ENCODE results near the gene CDC25B.
A peak's percentile ranks its signal among the peaks of the same experiment; 100 is the strongest.
"Not testable (repeated sequence)": the region's sequence is repeated elsewhere in the genome, so short reads cannot be mapped to it uniquely, and the experiment has no call there.

The CDC25B gene

DNA sequence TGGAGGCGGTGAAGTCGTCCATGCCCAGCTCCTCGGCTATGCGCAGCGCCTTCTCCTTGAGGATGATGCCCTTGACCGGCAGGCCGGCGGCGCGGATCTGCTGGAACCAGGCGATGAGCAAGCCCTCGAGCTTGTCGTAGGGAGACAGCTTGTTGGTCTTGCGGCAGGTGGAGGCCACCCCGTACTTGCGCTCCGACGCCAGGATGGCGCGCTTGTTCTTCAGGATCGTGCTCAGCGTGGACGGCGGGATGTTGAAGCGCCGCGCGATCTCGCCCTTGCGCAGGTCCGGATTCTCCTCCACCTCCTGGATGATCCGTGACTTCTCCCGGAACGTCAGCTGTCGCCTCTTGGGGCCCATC lies 10.0 kb upstream of the CDC25B start:
- peak; percentile 38 for DNase-seq

DNA sequence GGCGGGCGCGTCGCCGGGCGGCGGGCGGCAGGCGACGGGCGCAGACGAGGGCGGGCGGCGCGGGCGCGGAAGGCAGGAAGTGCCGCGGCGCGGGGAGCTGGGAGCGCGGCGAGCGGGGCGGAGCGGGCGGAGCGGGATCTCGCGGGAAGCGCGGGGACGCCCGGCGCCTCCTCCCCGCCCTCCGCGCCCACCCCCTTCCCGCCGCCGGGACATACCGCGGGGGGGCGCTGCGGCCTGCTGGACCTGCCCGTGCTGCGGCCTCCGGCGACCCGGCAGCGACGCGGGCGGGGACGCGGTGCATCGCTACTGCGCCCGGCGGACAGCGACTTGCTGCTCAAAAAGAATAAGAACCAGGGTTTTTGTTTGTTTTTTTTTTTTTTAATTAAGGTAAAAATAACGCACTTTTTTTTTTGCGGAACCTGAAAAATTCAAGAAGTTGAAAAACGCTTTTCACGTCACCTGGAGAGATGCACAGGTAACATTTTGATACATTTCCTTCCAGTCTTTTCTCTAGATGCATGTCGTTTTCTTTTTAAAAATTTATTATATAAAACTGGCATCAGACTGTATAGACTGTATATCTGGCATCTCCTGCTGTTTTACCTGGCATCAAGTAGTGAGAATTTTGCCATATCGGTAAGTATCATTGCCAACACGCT lies 9.3 kb upstream of the CDC25B start, which contains the start of gene CENPB:
TSS of gene CENPB (minus strand) at position 76 of the 659 bp plus-strand sequence. CDS start 257 bp downstream, outside the sequence.
- DNase-seq, result peak; percentile 50

DNA sequence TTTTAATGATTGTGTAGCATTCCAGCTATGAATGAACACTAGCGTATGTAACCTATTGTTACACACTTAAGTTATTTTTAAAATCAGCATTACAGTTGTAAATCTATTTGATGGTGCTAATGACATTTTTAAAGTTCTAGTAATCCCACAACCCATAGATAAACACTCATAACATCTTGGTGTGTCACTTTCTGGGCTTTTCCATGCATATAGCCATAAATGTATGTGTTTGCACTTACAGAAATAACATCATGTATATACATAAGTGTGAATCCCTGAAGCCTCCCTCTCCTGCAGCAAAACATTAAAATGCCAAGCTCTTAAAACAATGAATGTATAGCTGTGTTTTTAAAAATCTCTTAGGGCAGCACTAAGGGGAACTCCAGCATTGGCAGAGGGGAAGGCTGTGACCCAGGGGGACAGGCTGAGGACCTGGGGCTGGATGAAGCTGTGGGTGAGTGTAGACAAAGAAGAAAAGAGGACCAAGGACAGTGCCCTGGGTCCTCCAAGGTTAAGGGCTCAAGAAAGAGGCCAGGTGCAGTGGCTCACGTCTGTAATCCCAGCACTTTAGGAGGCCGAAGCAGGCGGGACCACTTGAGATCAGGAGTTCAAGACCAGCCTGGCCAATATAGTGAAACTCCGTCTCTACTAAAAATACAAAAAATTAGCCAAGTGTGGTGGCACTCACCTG lies 8.6 kb upstream of the CDC25B start:
- no peak for DNase-seq

DNA sequence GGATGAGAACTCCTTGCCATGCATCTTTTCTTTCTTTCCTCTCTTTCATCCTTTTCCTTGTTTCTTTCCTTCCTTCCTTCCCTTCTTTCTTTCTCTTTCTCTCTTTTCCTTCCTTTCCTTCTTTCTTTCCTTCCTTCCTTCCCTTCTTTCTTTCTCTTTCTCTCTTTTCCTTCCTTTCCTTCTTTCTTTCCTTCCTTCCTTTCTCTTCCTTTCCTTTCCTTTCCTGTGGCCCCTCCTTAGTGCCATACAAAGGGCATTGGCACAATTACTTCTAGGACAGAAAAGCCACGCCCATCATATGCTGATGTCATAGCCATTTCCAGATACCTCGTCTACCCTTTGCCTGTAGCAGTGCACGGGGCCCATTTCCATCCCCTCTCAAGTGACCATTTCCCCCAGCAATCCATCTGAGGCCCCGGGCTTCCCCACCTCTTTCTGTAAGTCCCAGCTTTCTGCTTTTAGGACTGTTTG lies 7.4 kb upstream of the CDC25B start:
- DNase-seq, result no peak

DNA sequence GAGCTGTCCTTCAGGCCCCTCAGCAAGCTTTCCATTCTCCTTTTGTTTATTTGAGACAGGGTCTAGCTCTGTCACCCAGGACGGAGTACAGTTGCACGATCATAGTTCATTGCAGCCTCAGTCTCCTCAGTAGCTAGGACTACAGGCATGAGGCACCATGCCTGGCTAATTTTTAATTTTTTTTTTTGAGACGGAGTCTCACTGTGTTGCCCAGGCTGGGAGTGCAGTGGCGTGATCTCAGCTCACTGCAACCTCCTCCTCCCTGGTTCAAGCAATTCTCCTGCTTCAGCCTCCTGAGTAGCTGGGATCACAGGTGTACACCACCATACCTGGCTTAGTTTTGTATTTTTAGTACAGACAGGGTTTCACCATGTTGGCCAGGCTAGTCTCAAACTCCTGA lies 6.9 kb upstream of the CDC25B start:
- not testable (repeated sequence) for DNase-seq

DNA sequence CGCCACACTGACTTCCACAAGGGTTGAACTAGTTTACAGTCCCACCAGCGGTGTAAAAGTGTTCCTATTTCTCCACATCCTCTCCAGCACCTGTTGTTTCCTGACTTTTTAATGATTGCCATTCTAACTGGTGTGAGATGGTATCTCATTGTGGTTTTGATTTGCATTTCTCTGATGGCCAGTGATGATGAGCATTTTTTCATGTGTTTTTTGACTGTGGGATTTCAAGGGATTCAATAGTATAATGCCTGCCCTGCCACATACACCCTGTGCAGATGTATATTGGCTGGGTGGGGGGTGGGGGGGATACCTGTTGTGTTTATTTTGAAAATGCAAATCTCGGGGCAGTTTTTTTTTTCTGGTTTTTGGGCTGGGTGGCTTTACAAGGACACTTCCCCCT lies 1.9 kb upstream of the CDC25B start:
- DNase-seq, result not testable (repeated sequence)

DNA sequence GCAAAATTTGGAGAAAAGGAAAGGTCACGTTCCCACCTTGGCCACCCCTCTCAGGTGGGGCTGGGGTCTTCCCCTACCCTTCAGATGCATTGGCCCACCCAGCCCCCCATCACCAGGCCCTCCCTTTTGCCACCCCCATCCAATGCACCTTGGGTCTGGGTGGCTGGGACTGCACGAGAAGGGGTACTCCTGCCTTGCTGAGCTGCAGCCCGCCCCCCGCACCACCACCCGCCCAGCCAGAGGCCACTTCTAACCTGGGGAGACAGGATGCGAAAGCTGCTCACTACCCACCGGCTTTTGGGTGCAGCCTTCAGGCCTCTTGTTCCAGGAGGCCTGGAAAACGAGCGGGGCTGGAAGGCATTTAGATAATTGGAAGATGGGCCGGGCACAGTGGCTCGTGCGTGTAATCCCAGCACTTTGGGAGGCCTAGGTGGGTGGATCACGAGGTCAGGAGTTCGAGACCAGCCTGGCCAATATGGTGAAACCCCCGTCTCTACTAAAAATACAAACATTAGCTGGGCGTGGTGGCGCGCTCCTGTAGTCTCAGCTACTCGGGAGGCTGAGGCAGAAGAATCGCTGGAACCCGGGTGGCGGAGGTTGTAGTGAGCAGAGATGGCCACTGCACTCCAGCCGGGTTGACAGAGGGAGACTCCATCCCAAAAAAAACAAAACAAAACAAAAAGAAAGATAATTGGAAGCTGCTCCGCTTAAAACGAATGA lies 1.2 kb upstream of the CDC25B start:
- no peak for DNase-seq

DNA sequence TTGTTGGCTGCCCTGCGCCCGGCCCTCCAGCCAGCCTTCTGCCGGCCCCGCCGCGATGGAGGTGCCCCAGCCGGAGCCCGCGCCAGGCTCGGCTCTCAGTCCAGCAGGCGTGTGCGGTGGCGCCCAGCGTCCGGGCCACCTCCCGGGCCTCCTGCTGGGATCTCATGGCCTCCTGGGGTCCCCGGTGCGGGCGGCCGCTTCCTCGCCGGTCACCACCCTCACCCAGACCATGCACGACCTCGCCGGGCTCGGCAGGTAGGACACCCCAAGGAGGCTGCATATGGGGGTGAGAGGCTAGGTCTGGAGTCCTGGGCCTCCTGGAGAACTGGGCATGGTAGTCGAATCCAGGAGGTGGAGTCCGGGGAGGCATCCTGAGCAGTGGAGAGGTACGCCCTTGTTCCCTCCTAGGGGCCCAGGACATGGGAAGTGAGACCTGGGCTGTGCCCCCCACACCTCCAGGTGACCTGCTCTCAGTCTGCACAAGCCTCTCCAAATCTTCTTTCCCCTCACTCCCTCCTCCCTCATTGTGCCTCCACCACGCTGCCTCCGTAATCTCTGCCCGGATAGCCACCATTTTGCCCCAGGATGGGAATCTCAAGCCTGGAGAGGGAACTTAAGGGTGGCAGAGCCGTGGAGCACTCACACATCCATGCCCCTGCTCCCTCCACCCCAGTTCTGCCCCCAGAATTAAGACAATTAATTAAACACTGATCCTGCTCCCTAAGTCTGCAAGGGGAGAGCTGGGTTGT lies 541 bp downstream of the CDC25B start:
- DNase-seq, result no peak

DNA sequence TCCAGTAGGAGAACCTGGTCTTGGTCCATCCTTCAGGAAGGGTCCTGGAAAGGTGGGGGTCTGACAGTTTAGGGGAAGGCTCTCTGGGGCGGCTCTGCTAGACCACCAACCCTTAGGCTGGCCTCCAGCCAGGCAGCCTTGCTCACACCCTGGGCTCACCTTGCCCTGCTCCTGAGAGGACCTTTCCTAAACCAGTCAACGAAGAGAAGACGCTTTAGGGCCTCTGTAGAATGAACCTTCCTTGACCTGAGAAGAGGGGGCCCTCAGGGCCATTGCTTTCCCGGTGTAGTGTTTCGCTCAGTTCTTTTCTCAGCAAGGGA lies 1.1 kb downstream of the CDC25B start:
- DNase-seq, result no peak

DNA sequence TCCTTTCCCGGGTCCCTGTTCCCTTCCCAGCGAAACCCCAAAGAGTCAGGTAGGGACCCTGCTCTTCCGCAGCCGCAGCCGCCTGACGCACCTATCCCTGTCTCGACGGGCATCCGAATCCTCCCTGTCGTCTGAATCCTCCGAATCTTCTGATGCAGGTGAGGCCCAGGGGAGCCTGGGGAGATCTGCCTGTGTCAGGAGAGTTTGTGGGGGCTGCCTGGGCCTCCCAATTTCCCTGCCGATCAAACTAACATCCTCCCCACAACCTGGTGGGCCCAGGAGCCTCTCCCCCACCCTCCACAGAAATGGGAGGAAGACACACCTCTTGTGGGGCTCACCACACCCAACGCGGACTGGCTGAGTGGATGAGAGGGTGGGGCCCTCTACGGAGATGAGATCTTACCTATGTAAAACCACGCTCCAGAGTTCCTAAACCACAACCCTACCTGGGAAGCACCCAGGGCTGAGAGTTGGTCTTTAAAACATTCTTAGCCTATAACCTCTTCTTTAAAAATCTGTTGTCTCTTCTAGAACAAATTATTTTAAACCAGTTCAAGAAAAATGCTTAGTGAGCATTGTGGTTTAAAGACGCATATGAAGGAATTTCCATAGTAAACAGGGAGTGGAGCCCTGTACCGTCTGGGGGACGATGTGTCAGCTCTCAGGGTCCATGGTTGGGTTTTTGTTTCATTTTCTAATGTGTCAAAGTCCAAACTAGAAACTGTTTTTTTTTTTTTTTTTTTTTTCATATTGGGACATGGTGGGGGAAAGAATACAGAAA lies 1.7 kb downstream of the CDC25B start:
- no peak for DNase-seq

DNA sequence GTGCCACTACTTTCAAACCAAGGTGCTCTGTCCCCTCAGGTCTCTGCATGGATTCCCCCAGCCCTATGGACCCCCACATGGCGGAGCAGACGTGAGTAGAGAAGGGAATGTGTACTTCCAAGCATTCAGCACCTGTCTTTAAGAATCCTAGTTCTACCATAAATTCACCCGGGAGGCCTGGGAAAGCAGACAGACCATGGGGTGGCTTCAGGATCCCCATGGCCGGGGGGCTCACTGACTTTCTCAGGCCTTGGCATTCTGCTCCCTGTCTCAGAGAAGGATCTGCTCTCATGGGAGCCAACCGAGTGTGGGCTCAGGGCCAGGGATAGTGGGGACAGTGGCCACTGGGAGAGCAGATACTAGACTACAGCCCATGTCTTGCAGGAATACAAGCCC lies 2.3 kb downstream of the CDC25B start:
- DNase-seq, result no peak

DNA sequence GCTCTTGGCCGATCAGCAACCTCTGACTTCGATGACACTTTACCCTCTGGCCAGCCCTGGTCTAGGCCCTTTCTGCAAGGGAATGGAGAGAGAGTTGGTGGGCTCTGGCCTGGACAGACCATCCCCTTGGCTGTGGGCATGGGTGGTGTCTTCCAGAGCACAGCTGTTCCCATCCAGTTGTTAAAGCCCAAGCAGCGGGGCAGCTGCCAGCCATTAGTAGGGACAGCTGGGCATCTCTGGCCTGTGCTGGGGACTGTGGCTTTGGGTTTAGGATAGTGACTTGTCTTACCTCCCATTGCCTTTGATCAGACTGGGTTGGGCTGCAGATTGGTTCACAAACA lies 2.8 kb downstream of the CDC25B start:
- no peak for DNase-seq

DNA sequence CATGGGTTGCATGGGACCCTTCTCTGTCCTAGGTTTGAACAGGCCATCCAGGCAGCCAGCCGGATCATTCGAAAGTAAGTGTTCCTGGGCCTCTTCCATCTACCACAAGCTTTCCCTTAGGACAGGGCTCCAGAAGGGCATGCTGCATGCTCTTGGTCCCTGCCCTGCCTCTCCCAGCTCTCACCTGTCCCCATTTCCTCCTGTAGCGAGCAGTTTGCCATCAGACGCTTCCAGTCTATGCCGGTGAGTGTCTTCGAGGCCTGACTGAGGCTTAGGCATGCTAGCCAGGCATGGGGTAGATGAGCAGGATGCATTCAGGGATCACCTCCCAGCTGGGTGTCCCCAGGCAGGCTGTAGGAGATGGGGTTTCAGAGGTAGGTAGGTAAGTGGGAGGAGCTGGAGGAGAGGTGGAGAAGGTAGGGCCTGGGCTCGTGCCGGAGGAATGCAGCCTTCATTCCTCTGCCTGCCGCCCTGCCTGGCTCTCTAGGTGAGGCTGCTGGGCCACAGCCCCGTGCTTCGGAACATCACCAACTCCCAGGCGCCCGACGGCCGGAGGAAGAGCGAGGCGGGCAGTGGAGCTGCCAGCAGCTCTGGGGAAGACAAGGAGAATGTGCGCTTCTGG lies 4.3 kb downstream of the CDC25B start:
- no peak for DNase-seq

DNA sequence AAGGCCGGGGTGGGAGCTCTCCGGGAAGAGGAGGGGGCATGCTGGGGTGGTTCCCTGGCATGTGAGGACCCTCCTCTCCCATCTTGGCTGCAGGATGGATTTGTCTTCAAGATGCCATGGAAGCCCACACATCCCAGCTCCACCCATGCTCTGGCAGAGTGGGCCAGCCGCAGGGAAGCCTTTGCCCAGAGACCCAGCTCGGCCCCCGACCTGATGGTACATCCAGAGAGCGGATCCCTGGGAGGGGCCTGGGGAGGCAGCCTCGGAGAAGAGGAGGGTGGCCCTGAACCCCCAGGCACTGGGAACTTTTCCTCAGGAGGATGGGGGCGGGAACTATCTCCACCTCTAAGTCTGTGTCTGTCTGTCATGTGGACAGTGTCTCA lies 4.8 kb downstream of the CDC25B start:
- DNase-seq, result no peak

DNA sequence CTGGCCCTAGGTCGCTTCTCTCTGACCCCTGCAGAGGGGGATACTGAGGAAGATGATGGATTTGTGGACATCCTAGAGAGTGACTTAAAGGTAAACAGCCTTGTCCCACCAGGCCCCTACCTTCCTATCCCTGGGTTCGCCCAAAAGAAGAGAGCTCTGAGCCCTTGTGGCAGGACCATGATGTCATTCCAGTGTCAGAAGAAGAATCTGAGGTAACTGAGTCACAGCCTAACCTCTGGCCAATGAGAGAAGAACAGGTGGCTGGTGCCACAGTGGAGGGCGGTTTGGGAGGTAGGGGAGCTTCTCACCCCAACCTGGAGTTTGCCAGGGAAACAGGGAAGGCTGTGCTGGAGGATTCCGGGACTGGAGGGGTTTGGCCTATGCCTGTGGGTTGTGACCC lies 5.2 kb downstream of the CDC25B start:
- no peak for DNase-seq

DNA sequence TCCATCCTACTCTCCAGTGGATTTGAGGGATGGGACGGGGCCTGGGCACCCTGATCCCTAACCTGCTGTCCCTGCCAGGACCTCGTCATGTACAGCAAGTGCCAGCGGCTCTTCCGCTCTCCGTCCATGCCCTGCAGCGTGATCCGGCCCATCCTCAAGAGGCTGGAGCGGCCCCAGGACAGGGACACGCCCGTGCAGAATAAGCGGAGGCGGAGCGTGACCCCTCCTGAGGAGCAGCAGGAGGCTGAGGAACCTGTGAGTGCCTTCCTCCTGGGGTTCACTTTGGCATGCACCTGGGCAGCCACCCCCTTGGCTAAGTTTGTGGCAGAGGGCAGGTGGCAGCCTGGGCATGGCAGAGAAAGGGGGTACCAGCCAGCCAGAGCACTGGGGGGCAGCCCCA lies 5.7 kb downstream of the CDC25B start:
- no peak for DNase-seq

DNA sequence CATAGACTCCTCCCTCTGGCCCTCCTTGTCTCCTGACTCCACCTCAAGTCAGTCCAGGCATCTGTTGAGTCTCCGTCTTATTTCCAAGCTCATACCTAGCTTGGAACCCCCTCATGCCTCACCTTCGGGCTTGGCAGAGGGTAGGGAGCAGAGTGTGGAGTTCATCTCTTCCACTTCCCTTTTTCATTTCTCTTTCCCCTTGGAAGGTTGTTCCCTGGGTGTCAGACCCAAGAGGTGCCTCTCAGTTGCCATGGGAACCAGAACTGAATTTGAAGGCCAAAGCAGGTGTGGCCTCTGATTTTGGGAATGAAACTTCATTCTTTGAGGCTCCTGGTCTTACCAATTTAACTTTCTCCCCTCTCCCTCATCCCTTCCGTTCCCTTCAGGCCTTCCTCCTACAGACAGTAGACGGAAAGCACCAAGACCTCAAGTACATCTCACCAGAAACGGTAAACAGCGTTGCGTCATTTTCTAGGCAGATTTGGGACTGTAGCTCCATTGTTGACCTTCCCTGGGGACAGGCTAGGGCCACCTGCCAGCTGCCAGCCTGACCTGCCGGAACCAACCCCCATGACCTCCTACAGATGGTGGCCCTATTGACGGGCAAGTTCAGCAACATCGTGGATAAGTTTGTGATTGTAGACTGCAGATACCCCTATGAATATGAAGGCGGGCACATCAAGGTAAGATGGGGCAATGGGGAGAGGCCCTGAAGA lies 6.6 kb downstream of the CDC25B start:
- DNase-seq, result no peak

DNA sequence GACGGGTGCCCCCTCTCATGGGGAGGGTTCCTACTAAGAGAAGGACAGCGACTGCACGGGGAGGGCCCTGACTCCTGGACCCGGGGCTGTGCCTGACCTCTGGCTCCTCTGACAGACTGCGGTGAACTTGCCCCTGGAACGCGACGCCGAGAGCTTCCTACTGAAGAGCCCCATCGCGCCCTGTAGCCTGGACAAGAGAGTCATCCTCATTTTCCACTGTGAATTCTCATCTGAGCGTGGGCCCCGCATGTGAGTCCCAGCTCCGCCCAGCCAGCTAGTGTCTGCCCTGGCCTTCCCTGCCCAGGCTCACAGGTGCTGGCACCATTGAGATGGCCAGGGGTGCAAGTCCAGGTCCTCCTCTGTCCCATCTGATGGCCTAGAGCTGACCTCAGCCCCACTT lies 7.2 kb downstream of the CDC25B start:
- no peak for DNase-seq

DNA sequence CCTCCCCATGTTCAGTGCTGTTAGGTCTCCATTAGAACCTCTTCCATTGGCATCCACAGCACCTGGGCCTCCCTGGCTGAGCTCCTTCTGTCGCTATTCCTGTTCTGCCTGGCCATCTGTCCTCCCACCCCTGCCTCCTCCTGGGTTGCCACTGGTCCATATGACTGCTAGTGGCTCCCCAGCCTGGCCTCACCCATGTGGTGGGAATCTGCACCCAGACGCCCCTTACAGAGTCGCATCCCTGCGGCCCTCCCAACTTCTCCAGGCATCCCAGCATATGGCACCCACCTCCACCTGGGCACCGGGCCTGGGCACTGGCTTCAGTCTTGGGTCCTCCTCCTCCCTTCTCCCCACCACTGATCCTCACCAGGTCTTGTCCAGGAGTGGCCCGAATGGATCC lies 7.7 kb downstream of the CDC25B start:
- DNase-seq, result no peak

DNA sequence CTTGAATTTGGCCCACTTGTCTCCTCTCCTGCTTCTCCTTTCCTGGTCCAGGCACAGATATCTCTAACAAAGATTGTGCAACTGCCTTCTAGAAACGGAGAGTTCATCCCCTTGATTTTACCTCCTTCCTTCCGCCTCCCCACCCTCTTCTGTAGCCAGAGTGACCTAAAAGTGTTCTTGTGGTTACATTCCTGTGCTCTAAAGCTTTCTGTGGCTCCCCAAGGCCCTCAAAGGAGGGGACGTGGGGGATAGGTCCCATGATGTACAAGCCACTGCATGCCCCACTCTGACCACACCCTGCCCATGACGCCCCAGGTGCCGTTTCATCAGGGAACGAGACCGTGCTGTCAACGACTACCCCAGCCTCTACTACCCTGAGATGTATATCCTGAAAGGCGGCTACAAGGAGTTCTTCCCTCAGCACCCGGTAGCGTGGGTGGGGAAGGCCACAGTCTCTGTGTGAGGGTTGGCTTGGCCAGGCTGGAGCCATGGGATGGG lies 8.2 kb downstream of the CDC25B start:
- no peak for DNase-seq

DNA sequence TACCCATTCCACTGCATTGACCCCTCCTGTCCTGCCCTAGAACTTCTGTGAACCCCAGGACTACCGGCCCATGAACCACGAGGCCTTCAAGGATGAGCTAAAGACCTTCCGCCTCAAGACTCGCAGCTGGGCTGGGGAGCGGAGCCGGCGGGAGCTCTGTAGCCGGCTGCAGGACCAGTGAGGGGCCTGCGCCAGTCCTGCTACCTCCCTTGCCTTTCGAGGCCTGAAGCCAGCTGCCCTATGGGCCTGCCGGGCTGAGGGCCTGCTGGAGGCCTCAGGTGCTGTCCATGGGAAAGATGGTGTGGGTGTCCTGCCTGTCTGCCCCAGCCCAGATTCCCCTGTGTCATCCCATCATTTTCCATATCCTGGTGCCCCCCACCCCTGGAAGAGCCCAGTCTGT lies 8.7 kb downstream of the CDC25B start:
- no peak for DNase-seq

DNA sequence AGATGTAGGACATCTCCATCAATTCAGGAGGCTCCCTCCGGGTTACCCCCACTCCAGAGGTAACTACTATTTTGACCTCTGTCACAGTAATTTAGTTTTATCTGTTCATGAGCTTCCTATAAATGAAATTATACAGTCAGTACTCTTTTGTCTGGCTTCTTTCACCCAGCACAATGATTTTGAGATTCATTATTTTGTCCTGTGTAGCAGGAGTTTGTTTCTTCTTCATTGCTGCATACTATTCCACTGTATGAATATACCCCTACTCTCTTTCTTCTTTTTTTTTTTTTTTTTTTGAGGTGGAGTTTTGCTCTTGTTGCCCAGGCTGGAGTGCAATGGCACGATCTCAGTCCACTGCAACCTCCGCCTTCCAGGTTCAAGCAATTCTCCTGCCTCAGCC lies 12.4 kb downstream of the CDC25B start:
- no peak for DNase-seq

Data from kidney glomerular epithelial cell (primary cell).